NCI-H1092 (cell line): ENCODE measurements around the gene HNF1A.

Source experiments
- DNase-seq: peaks from one replicate; lab custom pipeline; 2025; lab: John Stamatoyannopoulos, UW

HNF1A gene

GRCh38 chr12:120988658-120989057, 10.3 kb downstream of the HNF1A start:
- DNase-seq, result no peak

GRCh38 chr12:120989687-120990086, 11.3 kb downstream of the HNF1A start:
- DNase-seq, result no peak

DNA sequence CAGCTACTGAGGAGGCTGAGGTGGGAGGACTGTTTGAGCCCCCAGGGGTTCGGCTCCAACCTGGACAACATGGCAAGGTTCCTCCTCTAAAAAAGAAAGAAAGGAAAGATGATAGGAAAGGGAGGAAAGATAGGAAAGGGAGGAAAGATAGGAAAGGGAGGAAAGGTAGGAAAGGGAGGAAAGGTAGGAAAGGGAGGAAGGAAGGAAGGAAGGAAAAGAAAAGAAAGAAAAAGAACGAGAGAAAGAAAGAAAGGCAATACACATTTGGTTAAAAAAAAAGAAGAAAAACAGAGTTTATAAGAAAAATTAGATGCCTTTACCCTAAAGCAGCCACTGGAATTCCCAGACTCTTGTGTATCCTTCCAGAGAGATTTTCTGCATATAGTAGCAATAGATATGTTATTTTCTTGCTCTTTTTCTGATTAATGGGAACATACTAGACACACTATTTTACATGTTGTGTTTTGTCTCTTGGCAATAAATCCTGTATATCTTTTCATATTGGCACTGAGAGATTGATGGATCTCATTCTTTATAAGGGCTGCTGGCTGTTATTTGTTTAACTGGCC, 12.2 kb downstream of the HNF1A start:
- DNase-seq, result no peak

- DNase-seq, result no peak
Observed at GRCh38 chr12:120991965-120992364, 13.6 kb downstream of the HNF1A start.

- no peak for DNase-seq
Observed at GRCh38 chr12:120992989-120993388, 14.6 kb downstream of the HNF1A start.

- no peak for DNase-seq
Observed at GRCh38 chr12:120993496-120993895, 15.2 kb downstream of the HNF1A start.

GRCh38 chr12:120994059-120994458, 15.7 kb downstream of the HNF1A start:
- DNase-seq, result no peak

DNA sequence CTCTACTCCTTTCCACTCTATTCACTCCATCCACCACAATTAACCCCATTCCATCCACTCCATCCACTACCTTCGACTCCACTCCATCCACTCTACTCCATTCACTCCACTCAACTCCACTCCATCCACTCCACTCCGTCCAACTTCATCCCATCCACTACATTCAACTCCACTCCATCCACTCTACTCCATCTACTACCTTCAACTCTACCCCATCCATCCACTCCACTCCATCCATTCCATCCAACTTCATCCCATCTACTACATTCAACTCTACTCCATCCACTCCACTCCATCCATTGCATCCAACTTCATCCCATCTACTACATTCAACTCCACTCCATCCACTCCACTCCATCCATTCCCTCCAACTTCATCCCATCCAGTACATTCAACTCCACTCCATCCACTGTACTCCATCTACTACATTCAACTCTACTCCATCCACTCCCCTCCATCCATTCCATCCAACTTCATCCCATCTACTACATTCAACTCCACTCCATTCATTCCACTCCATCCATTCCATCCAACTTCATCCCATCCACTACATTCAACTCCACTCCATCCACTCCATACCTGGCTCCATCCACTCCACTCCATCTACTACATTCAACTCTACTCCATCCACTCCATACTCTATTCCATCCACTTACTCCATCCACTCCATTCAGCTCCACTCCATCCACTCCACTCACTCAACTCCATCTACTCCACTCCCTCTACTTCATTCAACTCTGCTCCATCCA, 16.4 kb downstream of the HNF1A start:
- no peak for DNase-seq

GRCh38 chr12:120996133-120996746, 17.9 kb downstream of the HNF1A start:
- DNase-seq, result no peak

DNA sequence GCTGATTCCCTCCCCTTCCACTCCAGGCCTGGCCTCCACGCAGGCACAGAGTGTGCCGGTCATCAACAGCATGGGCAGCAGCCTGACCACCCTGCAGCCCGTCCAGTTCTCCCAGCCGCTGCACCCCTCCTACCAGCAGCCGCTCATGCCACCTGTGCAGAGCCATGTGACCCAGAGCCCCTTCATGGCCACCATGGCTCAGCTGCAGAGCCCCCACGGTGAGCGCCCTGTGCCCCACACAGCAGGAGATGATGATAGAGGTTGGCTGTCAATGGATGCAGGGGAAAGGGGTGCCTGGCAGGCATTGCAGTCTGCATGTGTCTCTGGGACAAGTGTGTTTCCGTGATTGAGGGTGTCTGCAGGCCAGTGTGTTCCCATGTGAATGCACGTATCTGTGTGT, 19.1 kb downstream of the HNF1A start:
- DNase-seq, result no peak

- DNase-seq, result no peak
Observed at GRCh38 chr12:120998435-120998834, 20.1 kb downstream of the HNF1A start.

DNA sequence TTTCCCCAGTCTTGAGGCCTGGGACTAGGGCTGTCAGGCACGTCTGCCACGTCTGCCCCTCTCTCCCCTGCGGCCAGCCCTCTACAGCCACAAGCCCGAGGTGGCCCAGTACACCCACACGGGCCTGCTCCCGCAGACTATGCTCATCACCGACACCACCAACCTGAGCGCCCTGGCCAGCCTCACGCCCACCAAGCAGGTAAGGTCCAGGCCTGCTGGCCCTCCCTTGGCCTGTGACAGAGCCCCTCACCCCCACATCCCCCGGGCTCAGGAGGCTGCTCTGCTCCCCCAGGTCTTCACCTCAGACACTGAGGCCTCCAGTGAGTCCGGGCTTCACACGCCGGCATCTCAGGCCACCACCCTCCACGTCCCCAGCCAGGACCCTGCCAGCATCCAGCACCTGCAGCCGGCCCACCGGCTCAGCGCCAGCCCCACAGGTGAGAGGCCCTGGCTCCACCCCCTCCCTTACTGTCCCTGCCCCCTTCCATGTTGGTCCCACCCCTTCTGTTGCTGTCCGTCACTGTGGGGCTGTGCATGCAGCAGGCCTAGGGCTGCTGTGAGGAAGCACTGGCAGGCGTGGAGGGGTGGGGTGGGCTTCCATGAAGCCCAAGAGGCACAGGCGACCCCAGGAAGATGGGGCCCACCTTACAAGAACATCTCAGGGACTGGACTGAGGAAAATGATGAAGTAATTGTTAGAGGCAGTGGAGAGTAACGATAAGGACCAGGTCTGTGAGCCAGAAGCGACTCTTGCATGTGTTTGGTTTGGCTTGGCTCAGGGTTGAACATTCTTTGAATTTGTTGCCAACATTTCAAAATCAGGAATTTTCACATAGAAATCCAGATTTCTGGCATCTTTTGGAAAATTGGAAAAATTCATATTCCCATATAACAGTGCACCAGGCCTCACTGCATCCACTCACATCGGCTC, 21.1 kb downstream of the HNF1A start:
- no peak for DNase-seq

DNA sequence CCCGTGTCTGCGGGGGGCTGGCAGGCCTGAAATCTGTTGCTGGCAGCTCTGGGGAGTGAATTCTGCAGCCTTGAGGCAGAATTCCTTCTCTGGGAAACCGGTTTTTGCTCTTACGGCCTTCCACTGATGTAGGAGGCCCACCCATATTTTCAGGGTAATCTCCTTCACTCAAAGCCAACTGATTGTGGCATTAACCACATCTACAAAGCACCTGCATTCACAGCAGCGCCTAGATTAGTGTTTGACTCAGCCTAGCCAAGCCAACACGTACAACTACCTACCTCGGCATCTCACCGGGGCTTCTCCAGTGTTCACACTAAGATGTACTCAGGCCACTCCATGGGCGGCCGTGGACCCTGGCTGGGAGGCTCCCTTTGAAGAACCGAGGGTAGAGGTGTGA, 22.2 kb downstream of the HNF1A start:
- no peak for DNase-seq

DNA sequence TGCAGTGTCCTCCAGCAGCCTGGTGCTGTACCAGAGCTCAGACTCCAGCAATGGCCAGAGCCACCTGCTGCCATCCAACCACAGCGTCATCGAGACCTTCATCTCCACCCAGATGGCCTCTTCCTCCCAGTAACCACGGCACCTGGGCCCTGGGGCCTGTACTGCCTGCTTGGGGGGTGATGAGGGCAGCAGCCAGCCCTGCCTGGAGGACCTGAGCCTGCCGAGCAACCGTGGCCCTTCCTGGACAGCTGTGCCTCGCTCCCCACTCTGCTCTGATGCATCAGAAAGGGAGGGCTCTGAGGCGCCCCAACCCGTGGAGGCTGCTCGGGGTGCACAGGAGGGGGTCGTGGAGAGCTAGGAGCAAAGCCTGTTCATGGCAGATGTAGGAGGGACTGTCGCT, 22.7 kb downstream of the HNF1A start:
- no peak for DNase-seq

GRCh38 chr12:121001841-121002483, 23.6 kb downstream of the HNF1A start:
- DNase-seq, result no peak

DNA sequence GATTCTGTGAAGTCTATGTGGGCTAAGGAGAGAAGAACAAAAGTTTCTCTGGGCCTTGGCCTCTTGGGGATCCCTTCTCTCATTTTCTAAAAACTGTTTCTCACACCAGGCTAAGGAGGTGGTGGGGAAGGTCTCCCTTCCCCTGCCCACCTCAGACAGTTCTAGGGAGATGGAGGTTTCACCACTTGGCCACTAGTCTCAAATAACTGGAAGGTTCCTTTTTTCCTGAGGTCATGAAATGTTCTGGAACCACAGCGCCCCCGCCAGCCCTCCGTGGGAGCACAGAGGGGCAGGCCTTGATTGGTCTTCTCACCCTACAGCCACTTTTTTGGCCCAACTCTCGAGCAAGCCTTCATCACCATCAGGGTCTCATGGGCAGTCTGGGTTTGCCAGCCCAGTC, 25.3 kb downstream of the HNF1A start:
- DNase-seq, result no peak

DNA sequence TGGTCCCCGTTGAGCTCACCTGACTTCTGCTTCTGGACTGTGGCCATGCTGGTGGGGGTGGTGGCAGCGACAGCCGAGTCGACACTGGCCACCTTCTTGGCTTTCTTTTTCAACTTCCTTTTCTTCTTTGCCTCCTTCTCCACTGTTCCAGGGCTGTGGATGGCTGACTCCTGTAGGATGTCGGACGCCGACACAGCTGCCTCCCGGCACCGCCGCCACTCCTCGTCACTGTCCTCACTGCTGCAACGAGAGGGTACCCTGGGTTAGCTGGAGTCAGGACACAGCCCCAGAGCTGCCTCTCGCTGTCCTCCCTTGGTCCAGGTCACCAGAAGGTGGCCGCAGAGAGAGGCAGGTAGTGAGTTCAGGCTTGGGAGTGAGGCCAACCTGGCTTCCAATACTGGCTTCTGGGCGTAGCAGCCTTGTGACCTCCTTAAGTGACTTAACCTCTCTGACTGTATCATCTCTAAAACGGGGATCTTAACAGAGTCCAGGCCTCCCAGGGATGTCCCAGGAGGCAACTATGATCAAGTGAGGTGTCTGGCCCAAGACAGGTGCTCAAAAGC, 26.0 kb downstream of the HNF1A start:
- DNase-seq, result no peak

DNA sequence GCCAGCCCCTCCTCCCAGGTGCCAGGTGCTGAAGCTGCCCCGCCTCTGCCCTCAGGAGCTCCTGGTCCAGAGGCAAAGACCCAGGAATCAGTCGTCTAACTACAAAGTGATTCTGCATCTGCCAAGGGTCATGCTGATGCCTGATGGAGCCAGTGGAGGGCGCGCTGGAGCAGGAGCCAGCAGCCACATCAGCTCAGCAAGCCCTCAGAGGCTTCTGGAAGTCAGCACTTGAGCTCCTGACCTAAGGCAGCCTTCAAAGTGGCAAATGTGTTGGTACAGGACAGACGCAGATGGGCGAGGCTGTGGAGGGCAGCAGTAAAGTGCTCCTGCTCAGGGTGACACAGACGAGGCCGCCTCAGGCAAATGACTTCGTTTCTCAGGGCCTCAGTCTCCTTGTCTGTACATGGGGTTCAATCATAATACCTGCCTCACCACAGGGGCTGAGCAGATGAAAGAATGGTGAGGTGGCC, 27.0 kb downstream of the HNF1A start:
- DNase-seq, result no peak

DNA sequence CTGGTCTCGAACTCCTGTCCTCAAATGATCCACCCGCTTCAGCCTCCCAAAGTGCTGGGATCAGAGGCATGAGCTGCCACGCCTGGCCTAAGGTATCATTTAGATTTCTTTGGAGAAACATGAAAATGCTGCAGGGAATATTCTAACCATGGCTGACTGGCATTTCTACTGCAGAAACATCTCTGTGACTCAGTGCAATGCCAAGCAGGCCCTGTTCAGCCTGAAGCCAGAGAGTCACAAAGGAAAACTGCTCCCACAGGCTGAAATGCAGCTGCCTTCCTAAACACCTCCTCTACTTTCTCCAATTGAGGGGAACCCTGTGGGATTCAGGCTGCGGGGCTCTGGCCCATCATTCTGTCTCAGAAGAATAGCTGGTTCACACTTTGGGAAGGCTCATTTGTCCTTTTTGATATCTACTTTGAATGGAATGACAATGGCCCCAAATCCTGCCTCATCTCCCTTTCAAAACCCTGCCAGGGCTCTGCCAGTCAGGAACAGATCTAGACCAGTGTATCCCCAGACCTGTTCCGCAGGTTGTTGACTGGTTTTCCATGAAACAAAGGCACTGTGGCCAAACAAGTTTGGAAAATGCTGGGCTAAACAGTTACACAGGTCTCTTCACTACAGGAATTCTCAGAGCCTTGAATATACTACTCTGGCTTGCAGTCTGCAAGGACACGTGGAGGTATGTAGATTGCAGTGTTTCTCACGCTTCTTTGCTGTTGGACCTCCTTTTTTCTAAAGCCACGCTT, 30.2 kb downstream of the HNF1A start:
- no peak for DNase-seq

GRCh38 chr12:121009741-121010140, 31.4 kb downstream of the HNF1A start:
- DNase-seq, result no peak

DNA sequence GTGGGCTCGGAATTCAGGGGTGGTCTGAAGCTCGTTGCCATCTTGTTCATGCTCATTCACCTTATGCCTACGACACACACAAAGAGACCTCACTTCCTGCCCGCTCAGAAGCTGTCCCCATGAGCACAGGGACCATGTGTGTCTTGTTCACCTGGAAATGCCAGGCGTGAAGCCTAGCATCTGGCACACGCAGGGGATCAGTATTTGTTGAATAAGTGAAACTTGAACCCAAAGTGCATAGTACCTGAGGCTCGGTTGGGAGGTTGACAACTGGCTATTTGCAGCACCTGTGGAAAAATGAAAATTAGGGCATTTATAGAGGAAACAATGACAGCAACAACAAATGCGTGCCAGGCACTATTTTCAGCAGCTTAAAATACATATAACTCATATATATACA, 32.5 kb downstream of the HNF1A start:
- DNase-seq, result no peak
